ENCODE measurements around the gene AEBP1. TPM values are rescaled to one million over a fixed set of nuclear protein-coding genes. Genes with fewer than 3 reads are reported as not detected.

Gene AEBP1
- total RNA-seq, 2 donors from 2014 or later = 84.4 to 193 TPM

- Histone ChIP-seq H3K4me1 (peaks cover 0 to 94% of the 10 kb centered on the region in 2 donors), H3K27ac (peak overlapping the region; percentile 92 to 93), H3K4me3 (no peak overlapping the region), H3K27me3 (no peaks in the 10 kb centered on the region), H3K36me3 (peaks cover 70% of the 10 kb centered on the region), H3K9me3 (no peaks in the 10 kb centered on the region)
- no peak for TF ChIP-seq CTCF (IDR thresholded peaks at IDR 0.05)
- no peak for DNase-seq (ENCODE audit: low spot score)
Measured at GRCh38 chr7:44077061-44077460, 27.1 kb upstream of the AEBP1 start.

- Histone ChIP-seq H3K27ac (peak overlapping the region; percentile 92 to 93), H3K36me3 (peaks cover 68% of the 10 kb centered on the region), H3K4me3 (no peak overlapping the region), H3K27me3 (no peaks in the 10 kb centered on the region), H3K4me1 (peaks cover 0 to 87% of the 10 kb centered on the region in 2 donors), H3K9me3 (no peaks in the 10 kb centered on the region)
- TF ChIP-seq CTCF (IDR thresholded peaks at IDR 0.05) = no peak
- DNase-seq (ENCODE audit: low spot score) = no peak
Measured at GRCh38 chr7:44077681-44078091, 26.5 kb upstream of the AEBP1 start.

GRCh38 chr7:44078521-44078920 lies 25.6 kb upstream of the AEBP1 start:
- no peak for DNase-seq (ENCODE audit: low spot score)
- no peak for TF ChIP-seq CTCF (IDR thresholded peaks at IDR 0.05)
- Histone ChIP-seq H3K4me1 (peaks cover 0 to 79% of the 10 kb centered on the region in 2 donors), H3K27ac (peak overlapping the region; percentile 92 to 93), H3K9me3 (no peaks in the 10 kb centered on the region), H3K36me3 (peaks cover 61% of the 10 kb centered on the region), H3K27me3 (no peaks in the 10 kb centered on the region), H3K4me3 (no peak overlapping the region)

GRCh38 chr7:44079331-44080021 lies 24.7 kb upstream of the AEBP1 start:
- TF ChIP-seq CTCF (IDR thresholded peaks at IDR 0.05) = no peak
- Histone ChIP-seq H3K36me3 (peaks cover 61% of the 10 kb centered on the region), H3K27me3 (no peaks in the 10 kb centered on the region), H3K9me3 (no peaks in the 10 kb centered on the region), H3K4me3 (no peak overlapping the region), H3K4me1 (peaks cover 0 to 70% of the 10 kb centered on the region in 2 donors), H3K27ac (peak overlapping the region; percentile 92 to 93)
- no peak for DNase-seq (ENCODE audit: low spot score)

- TF ChIP-seq CTCF (IDR thresholded peaks at IDR 0.05) = no peak
- Histone ChIP-seq H3K27me3 (no peaks in the 10 kb centered on the region), H3K9me3 (no peaks in the 10 kb centered on the region), H3K4me3 (no peak overlapping the region), H3K36me3 (peaks cover 55% of the 10 kb centered on the region), H3K4me1 (peaks cover 0 to 64% of the 10 kb centered on the region in 2 donors), H3K27ac (peak overlapping the region; percentile 92 to 93)
- DNase-seq (ENCODE audit: low spot score) = no peak
Measured at GRCh38 chr7:44080118-44080517, 24.0 kb upstream of the AEBP1 start.

Data from right atrium auricular region (tissue), 2 donors.